HG03575 (cell line): Measurements from ENCODE around the gene AP5Z1.

ENCODE experiments used
- ATAC-seq: cut with Tn5 transposase; IDR thresholded peaks from one replicate; pipeline ENCODE4 v1.9.1; 2021; ENCODE audit not compliant: unreplicated experiment, insufficient number of reproducible peaks, low FRiP score; ENCODE audit errors: extremely low read depth

Gene AP5Z1

DNA sequence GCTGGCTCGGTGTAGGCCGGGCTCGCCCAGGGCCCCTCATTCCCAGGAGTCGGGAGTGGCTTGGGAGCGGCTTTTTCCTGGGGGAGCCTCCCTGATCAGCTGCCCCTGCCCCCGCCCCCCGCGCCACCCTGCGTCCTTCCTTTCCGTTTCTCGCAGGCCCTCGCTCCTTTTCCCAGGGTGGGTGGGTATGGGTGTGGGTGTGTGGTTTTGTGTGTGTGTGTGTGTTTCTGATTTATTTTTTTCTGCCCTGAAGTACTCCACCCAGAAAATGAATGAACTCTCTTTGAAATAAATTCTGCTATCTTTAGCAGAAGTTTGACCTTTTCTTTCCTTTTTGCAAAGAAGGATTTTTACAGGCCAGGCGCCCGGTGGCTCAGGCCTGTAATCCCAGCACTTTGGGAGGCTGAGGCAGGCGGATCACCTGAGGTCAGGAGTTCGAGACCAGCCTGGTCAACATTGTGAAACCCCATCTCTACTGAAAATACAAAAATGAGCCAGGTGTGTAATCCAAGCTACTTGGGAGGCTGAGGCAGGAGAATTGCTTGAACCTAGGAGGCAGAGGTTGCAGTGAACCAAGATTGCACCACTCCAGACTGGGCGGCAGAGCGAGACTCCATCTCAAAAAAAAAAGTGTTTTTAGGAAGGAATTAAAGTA, 30.0 kb upstream of the AP5Z1 start:
- no peak for ATAC-seq

DNA sequence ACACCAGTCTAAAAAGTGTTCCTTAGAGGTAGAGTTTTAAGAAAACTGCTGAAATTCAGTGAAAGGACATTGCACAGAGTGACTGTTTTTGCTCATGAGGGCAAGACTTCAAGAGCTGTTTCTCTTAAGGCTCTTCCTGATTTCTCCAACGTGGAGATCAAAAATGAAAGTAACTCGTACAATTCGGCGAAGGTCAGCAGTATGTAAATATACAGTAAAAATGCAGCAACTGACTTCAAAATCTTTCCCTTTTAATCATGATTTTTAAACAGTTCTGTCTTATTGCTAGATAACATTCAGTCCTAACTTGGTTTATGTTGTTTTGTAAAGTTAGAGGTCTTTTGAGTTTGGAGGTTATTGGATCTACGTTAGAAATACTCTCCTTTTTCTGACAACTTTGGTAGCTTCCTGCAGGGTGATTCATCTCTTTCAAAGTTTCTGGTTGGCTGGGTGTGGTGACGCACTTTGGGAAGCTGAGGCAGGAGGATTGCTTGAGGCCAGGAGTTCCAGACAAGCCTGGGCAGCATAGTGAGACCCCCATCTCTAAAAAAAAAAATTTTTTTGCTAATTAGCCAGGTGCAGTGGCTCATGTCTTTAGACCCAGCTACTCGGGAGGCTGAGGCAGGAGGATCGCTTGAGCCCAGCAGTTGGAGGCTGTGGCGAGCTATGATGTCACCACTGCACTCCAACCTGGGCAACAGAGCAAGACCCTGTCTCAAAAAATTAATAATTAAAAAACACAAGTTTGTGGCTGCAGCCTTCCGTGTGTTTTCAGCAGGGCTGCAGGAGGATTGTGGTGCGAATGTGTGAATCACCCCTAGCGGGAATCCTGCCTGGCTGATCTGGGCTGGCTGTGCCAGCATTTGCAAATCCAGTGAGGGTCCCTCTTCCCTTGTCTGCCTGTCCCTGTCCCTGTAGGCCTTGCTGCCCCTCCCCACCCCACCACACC, 29.2 kb upstream of the AP5Z1 start:
- no peak for ATAC-seq

DNA sequence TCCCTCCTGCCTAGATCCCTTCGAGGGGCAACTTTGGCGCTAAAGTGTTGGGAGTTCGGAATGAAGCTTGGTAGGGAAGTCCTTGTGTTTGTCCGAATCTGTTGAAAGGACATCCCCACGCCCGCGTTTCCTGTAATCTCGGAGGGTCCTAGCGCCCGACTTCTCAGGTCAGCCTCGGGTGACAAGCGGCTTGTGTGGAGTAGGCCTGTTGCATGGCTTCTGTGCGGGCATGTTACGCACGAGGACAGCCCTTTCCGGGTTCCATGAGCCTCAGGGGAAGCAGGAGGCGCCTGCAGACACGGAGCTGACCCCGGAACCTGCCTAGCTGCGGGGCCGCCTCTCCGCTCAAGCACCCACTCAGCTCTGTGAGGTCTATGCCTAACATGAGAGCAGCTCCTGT, 28.4 kb upstream of the AP5Z1 start:
- no peak for ATAC-seq

DNA sequence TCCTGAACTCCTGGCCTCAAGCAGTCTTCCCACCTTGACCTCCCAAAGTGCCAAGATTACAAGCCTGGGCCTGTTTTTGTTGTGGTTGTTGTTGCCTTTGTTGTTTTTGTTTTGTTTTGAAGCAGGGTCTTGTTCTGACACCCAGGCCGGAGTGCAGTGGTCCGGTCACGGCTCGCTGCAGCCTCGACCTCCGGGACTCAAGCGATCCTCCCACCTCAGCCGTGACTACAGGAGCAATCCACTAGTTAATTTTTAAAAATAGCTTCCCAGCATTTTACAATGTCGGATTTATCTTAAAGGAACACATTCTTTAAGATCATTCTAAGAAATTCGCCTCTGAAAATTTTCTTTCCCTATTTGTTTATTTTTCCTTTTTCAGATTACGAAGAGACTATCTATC, 27.7 kb upstream of the AP5Z1 start:
- no peak for ATAC-seq

DNA sequence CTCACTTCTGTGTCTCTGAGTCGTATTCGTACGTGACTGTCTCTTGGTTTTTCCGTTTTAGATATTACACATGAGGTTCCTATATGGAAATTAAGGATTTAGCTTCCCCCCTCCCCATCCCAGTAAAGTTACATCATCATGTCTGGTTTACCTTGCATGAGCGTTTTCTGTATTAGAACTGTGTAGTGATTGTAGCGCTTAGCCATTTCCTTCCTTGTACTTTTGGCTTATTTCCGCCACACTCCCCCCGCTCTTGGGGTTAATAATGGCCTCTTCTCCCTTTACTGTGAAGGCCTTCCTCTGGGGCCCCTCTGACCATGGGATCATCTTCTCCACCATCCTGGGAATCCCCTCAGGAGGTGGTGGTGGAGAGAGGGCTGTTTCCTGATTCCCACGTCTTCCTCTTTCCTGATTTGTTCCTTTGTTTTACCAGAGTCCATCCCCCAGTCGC, 27.2 kb upstream of the AP5Z1 start:
- no peak for ATAC-seq

DNA sequence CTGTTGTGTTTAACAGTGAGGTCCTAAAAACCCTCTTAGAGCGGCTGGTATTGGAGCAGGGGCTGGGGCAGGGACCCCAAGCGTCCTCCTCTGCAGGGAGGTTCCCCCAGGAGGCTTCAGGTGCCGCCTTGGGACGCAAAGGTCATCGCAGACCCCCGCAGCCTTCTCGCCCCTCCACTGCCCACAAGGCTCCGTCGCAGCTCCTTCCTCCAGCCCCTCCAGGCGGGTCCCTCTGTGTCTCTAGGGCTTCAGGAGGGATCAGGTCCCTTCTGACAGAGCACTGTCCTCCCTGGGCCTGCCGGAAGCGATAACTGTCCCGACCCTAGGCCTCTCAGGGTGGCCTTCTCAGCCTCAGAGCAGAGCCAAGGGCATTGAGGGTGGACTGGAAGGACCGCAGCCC, 26.1 kb upstream of the AP5Z1 start:
- ATAC-seq, result no peak

DNA sequence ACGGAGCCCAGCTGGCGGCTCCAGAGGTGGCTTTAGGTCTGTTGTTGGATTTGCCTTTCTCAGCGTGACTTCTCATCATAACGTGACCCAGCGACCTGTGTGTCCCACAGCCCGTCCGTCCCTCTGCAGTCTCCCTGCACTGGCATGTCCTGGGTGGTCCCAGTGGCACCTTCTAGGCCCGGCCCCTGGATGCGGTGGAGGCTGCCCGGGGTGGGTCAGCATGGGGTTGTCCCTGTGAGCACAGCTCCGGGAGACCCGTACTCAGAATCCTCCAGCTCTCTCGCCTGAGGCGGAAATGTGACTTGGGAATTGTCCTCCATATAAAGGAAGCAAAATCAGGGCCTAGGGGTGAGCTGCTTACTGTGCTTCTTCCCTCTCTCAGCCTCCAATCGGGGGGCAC, 25.6 kb upstream of the AP5Z1 start:
- no peak for ATAC-seq

DNA sequence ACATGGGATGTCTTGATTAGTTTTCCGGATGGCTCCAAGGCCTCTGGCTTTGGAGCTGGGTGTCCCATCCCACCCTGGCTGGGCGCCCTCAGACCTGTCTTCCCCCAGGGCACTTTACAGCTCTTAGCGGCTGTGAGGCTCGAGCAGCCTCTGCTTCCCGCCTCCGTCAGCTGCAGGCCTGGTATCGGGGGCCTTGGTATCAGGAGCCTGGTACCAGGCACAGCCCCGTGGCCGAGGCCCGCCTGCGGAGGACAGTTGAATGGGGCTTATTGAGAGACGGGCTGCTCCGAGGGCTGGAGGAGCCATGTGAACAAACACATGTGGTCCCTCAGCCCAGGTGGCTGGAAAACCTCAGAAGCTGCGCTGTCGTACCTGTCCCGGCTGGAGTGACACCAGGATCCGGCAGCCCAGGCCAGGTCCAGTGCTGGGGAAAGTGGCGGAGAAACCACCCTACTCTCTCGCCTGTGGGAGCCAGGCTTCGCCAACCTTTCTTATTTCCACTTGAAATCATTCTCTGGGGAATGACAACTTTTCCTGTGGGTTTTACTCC, 23.9 kb upstream of the AP5Z1 start:
- ATAC-seq, result no peak

DNA sequence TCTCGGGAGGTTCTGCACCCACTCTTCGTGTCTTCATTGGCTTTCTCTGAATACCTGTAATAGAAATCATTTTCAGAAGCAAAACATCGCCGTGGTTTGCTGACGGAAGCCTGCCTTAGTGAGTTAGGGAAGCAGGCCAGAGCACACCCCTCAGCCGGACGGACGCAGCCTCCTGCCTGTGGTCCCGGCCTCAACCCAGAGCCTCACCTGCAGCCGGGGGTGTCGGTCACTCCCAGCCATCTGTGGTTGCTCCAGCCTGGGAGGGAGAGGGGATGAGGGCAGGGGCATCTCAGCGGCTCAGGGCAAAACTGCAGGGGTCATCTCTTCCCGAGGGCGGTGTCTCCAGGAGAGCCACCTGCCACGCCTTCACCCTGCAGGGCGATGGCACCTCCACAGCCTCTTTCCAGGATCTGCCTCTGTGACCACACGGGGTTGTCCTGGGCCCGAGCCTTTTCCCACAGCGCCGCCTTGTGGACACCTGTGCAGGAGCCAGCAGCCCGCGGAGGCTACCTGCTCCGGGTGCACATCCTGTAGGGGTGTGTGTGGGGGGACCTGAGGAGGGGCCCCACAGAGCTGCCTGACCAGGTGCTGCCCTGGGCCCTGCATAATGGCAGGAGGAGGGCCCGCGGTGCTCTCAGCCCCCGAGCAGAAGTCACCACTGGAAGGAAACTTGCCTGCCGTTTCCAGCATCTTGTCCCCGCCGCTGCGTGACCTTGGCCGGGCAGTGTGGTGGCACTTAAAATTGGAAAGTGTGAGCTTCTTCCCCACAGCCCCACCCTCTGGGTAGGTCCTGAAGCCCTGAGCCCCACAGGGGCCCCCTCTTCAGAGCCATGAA, 21.6 kb upstream of the AP5Z1 start:
- no peak for ATAC-seq

DNA sequence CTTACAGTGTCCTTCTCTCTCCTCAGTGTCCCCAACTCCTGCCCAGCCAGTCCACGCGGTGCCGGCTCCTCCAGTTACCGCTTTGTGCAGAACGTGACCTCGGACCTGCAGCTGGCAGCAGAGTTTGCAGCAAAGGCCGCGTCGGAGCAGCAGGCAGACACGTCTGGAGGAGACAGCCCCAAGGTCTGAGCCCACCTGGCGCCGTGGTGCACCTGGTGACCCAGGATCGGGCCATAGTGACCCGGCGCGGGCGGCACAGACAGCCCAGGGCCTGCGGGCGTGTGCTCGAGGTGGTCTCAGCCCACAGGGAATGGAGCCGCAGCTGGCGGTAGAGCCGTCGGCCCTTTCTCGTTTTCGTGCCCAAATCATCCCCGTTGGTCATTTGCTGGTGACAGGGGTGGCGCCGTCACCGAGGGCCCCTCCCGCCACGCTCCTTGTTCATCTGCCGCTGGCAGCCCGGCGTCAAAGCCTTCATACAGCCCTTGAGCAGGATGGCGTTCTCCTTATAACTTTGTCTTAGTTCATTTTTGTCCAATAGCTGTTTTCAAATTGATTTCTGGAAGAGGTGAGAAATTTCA, 20.9 kb upstream of the AP5Z1 start:
- ATAC-seq, result no peak

DNA sequence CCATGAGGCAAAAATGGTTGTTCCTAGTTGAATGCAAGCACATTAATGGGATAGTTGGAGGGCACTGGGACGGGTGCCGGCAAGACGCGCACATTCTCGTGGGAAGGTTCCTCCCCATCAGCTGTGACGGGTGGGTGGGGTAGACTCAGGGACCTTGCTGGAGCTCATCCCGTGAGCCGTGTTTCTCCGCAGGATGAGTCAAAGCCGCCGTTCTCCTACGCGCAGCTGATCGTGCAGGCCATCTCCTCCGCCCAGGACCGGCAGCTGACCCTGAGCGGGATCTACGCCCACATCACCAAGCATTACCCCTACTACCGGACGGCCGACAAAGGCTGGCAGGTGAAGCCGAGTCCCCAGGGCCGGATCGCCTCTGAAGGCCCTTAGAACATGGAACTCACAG, 20.4 kb upstream of the AP5Z1 start:
- ATAC-seq, result no peak

DNA sequence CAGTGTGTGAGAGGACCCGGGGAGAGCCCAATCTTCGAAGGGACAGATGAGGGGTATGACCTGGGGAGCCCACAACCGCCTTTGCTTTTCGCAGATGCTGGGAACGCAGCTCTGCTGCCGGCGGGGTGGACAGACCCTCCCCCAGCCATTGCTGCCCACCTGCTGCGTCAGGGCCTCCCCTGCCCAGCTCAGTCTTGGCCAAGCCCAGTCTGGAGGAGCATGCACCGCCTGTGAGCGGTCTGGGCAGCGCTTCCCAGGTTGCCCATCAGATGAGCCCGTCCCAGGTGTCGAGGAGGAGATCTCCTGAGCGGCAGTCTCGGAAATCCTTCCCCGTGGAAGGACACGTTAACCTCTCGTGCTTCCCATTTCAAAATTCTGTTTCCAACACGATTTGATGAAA, 17.3 kb upstream of the AP5Z1 start:
- ATAC-seq, result no peak

DNA sequence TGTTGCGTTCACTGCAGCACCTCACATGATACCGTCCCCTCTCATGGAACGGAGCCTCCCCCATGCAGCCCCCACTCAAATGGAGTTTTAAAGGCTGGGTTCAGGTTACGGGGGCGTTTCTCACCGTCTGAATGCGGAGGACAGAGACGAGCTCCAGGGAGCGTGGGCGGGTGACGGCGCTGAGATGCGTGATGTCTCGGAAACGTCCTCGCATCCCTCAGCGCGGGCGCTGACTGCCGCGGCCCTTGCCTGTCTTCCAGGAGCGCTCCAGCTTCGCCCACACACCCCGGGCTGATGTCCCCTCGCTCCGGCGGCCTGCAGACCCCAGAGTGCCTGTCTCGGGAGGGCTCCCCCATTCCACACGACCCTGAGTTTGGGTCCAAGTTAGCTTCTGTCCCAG, 16.6 kb upstream of the AP5Z1 start:
- no peak for ATAC-seq

DNA sequence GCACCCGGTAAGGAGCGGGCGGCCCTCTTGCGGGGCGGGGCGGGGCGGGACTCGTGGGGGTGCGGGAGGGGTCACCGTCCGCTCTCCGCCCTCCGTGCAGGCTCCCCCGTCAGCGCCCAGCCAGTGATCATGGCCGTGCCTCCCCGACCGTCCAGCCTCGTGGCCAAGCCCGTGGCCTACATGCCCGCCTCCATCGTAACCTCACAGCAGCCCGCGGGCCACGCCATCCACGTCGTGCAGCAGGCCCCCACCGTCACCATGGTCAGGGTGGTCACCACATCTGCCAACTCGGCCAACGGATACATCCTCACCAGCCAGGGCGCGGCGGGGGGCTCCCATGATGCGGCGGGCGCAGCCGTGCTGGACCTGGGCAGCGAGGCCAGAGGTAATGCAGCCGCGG, 16.2 kb upstream of the AP5Z1 start:
- ATAC-seq, result no peak

DNA sequence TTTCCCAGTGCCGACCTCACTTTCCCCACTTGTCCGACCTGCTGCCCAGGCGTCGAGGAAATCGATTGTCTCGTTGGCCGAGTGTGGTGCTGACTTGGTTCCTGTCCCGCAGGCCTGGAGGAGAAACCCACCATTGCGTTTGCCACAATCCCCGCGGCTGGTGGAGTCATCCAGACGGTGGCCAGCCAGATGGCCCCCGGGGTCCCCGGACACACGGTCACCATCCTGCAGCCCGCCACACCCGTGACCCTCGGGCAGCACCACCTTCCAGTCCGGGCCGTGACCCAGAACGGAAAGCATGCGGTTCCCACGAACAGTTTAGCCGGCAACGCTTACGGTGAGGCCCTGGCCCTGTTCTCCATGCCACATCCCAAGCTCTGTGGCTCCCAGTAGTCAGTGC, 14.5 kb upstream of the AP5Z1 start:
- no peak for ATAC-seq

DNA sequence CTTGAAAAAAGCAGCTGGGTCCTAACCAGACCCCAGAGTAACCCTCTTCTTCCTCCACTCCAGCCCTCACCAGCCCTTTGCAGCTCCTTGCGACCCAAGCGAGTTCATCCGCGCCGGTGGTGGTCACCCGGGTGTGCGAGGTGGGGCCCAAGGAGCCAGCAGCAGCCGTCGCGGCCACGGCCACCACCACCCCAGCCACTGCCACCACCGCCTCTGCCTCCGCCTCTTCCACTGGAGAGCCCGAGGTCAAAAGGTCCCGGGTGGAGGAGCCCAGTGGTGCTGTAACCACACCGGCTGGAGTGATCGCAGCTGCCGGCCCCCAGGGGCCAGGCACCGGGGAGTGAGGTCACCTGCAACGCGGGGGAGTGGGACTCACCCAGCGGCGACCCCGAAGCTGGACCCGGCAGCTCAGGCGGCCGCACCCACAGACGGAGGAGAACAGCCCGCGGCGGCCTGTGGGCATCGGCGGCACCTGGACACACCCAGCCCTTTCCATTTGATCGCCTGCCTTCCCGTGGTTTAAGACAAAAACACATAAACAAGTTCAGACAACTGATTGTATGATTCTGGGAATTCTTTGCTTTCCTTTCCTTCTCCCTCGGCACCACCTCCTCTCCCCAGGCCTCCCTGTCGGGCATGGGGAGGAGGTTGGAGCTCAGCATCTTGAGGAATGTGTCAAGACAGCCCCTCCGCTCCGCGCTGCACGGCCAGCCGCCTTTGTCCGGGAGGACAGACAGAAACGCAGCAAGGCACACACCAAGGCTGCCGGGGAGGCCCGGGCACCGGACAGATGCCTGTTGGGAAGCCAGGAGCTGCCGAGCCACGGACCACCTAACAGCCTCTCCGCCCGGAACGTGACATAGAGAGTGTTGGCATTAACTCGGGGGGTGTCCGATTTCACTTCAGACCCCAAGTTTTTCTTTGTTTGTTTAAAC, 13.0 kb upstream of the AP5Z1 start:
- ATAC-seq, result no peak

DNA sequence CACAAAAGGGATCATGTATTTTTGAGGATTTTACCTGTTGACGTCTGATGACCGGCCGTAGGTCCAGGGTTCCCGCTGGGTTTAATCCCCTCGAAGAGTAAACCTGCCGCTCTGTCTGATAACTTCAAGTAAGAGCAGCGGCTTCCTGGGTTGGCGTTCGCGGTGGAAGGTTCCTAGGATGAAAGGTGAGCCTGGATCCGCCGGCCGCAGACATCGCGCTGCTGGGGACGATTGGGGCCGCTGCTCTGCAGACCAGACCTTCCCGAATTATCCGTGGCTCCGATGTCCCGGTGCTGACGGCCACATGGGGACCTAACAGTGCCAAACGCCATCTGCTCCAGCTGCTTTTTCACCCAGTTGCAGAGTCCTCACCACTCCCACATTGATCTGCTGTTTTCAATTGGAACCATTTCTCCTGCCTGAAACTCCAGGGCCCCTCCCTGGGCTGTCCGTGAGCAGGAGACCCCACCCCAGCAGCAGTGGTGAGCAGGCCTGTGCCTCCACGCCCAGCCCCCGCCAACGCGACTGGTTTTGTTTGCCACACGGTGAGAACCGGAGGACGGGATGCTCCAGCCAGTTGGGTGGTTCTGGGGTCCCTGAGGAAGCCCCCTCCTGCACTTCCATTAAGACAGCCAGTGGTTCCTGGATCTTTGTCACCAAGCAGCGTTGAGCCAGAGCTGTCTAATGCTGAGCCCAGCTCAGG, 12.2 kb upstream of the AP5Z1 start:
- ATAC-seq, result no peak
